Brain microvascular endothelial cell (primary cell): ENCODE measurements around the gene CACNA1H.

Source experiments
- DNase-seq: peaks from one replicate; pipeline ENCODE4 v3.0.0-alpha.2; 2020
- H3K27ac ChIP-seq: fragments of 250-450 bp; sonication (Bioruptor Pico); 2 replicates; pipeline ENCODE4 v1.5.1; 2020; ENCODE audit warnings: mild to moderate bottlenecking, moderate library complexity
- H3K27me3 ChIP-seq: fragments of 250-450 bp; sonication (Bioruptor Pico); replicated peaks from 2 replicates; pipeline ENCODE4 v1.5.1; 2020; ENCODE audit warnings: mild to moderate bottlenecking
- H3K36me3 ChIP-seq: fragments of 250-450 bp; sonication (Bioruptor Pico); replicated peaks from 2 replicates; pipeline ENCODE4 v1.5.1; 2020; ENCODE audit warnings: mild to moderate bottlenecking
- H3K4me3 ChIP-seq: 2 replicates; pipeline ENCODE4 v1.5.1; 2011; ENCODE audit warnings: low read depth, mild to moderate bottlenecking, control low read depth, low read length, moderate library complexity
- in situ Hi-C: cut with HindIII; loops from 2 replicates; pipeline ENCODE4 v1.10.0; 2017; ENCODE audit warnings: low sequenced_read_pairs, low pct_ligation_motif_present
- TF ChIP-seq, protein P1 (sequence below): IDR thresholded peaks from 2 replicates; pipeline ENCODE4 v1.5.1; 2011; ENCODE audit warnings: low read depth, mild to moderate bottlenecking, moderate library complexity, low read length, control low read depth, inconsistent platforms; ENCODE audit errors: missing control alignments

Gene CACNA1H

DNA sequence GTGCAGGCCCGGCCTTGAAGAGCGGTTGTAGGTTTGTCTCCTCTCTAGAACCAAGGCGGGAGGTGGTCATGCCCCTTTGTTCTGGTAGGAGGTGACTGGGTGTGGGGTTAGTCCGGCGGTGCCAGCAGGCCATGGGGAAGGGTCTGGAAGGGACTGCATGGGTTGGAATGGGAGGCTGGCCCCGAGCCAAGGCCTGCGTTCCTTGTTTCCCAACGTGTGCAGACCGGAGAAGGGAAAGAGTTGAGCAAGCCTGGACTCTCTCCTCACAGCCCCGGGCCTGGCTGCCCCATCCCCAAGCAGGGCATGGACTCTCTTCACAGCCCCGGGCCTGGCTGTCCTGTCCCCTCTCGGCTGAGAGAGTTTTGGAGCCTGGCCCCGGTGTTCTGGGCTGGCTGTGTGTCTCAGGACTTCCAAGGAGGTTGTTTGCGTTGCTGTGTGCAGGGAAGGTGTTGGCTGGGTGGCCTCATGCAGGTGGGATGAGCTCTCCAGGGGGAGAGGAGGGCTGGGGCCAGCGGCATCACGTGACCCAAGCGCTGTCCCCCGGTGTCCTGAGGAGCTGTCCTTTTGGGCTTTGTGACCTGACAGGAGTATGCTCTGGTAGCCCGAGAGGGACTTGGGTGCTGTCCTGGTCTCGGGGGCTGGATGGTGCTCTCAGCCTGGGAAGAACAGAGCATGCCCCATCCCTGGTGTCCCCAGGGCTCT, 2.6 kb downstream of the CACNA1H start:
- in situ Hi-C loops, result no loop called here
- no peaks in the 10 kb centered on the region for H3K36me3 ChIP-seq

GRCh38 chr16:1156055-1156982, 3.4 kb downstream of the CACNA1H start:
- Histone ChIP-seq H3K4me3 (no peak overlapping the region), H3K36me3 (no peaks in the 10 kb centered on the region), H3K27ac (no peak overlapping the region), H3K27me3 (no peaks in the 10 kb centered on the region)
- TF ChIP-seq, protein P1, sequence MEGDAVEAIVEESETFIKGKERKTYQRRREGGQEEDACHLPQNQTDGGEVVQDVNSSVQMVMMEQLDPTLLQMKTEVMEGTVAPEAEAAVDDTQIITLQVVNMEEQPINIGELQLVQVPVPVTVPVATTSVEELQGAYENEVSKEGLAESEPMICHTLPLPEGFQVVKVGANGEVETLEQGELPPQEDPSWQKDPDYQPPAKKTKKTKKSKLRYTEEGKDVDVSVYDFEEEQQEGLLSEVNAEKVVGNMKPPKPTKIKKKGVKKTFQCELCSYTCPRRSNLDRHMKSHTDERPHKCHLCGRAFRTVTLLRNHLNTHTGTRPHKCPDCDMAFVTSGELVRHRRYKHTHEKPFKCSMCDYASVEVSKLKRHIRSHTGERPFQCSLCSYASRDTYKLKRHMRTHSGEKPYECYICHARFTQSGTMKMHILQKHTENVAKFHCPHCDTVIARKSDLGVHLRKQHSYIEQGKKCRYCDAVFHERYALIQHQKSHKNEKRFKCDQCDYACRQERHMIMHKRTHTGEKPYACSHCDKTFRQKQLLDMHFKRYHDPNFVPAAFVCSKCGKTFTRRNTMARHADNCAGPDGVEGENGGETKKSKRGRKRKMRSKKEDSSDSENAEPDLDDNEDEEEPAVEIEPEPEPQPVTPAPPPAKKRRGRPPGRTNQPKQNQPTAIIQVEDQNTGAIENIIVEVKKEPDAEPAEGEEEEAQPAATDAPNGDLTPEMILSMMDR, result no peak
- in situ Hi-C loops, result no loop called here
- no peak for DNase-seq

More for the DNA sequence above, 2.6 kb downstream of the CACNA1H start:
- Histone ChIP-seq H3K27ac (peak overlapping the region; percentile 25), H3K27me3 (no peaks in the 10 kb centered on the region), H3K4me3 (no peak overlapping the region)
- no peak for DNase-seq
- TF ChIP-seq, protein P1, result no peak

DNA sequence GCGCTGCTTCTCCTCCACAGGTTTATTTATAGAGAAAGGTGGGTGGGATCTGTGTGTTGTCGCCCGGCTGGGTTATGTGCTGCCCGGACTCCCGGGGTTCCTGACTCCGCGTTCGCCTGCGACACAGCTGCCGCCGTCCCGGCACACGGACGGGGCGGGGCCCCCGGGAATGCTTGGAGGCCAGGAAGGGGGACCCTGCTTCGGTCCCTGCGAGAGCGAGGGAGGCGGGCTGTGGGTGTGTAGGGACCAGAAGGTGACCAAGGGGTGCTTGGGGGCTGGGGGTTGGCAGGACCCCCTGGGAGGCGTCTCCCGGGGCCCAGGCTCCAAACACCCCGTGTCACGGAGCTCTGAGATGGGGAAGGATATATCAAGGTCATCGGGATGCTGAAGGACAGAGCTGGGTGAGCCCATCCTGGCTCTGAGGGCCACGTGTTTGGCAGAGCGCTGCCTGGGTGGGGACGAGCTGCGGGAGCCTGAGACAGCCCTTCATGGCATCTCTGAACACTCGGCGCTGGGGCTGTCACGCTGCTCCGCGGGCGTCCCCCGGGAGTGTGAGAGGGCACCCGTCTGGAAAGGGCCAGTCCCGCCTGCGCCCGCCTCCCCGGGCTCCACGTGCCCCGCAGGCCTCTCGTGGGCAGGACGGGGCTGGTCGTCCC, 4.2 kb downstream of the CACNA1H start:
- Histone ChIP-seq H3K27me3 (no peaks in the 10 kb centered on the region), H3K27ac (no peak overlapping the region), H3K4me3 (no peak overlapping the region), H3K36me3 (no peaks in the 10 kb centered on the region)
- DNase-seq, result no peak
- in situ Hi-C loops, result no loop called here
- TF ChIP-seq, protein P1, result no peak

GRCh38 chr16:1157639-1158455, 4.9 kb downstream of the CACNA1H start:
- in situ Hi-C loops, result no loop called here
- H3K27ac ChIP-seq, result no peak overlapping the region
- no peak overlapping the region for H3K4me3 ChIP-seq
- no peaks in the 10 kb centered on the region for H3K27me3 ChIP-seq
- DNase-seq, result no peak
- no peaks in the 10 kb centered on the region for H3K36me3 ChIP-seq
- TF ChIP-seq, protein P1, result no peak
